ENCODE data around the gene SLC17A7.

DNA sequence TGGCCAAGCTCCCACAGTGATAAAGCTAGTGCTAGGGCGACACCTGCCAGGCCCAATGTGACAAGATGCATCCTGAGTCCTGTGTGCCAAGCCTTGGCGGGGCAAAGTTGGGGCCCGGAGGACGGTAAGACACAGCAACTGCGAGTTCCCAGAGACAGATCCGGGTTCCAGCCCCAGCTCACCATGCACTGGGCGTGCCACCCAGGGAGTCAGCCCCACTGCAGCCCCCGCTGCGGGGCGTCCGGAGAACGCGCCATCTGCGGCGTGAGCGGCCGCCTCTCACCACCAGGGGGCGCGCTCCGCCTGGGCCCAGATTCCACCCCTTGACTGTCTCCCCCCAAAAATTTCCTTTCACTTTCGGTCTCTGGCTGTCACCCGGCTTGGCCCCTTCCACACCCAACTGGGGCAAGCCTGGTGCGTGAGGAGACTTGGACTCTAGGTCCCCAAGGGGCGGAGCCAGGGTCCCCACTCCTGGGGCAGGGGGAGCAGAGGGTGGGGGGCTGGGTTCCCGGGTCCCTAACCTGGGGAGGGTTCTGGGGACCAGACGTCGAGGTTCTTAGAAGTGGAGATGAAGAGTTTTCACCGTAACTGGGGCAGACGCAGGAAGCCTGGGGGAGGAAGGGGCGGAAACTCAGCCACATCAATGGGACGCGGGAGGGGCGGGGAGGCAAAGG, 32.7 kb upstream of the SLC17A7 start, which contains the start of gene FLT3LG:
- TF ChIP-seq, protein P1, sequence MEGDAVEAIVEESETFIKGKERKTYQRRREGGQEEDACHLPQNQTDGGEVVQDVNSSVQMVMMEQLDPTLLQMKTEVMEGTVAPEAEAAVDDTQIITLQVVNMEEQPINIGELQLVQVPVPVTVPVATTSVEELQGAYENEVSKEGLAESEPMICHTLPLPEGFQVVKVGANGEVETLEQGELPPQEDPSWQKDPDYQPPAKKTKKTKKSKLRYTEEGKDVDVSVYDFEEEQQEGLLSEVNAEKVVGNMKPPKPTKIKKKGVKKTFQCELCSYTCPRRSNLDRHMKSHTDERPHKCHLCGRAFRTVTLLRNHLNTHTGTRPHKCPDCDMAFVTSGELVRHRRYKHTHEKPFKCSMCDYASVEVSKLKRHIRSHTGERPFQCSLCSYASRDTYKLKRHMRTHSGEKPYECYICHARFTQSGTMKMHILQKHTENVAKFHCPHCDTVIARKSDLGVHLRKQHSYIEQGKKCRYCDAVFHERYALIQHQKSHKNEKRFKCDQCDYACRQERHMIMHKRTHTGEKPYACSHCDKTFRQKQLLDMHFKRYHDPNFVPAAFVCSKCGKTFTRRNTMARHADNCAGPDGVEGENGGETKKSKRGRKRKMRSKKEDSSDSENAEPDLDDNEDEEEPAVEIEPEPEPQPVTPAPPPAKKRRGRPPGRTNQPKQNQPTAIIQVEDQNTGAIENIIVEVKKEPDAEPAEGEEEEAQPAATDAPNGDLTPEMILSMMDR (conservative IDR thresholded peaks at IDR 0.05) = peak; percentile 99
- TF ChIP-seq ZFX (IDR thresholded peaks at IDR 0.05) = no peak

All from C4-2B (cell line).